ENCODE data around the gene ESYT2. TPM values are rescaled to one million over a fixed set of nuclear protein-coding genes. Genes with fewer than 3 reads are reported as not detected.

The ESYT2 gene
- total RNA-seq, 5 donors from 2014 or later (not counting 1 experiment from before 2014, with no cell fraction given) = 99.0 to 122 (median 116) TPM

- CTCF ChIA-PET = no interaction called here
- no peaks in the 10 kb centered on the region for H3K9me3 Mint-ChIP-seq
Measured at GRCh38 chr7:158720112-158720511, 109.2 kb downstream of the ESYT2 start.

GRCh38 chr7:158716802-158717201 lies 112.5 kb downstream of the ESYT2 start:
- DNase-seq (no peak), ATAC-seq (replicated peaks in 1 of 4) (no peak)
- no peaks in the 10 kb centered on the region for H3K9me3 ChIP-seq
- no peaks in the 10 kb centered on the region for H3K36me3 ChIP-seq (ENCODE audit: control insufficient read depth in 2 of 2, extremely low read depth in 1 of 2, insufficient read depth in 1 of 2, low read length in 1 of 2)
- H3K4me1 ChIP-seq (ENCODE audit: control insufficient read depth in 1 of 2, extremely low read depth in 1 of 2, insufficient read depth in 2 of 2, low read length in 2 of 2) = peaks cover 0 to 14% of the 10 kb centered on the region in 2 experiments
- no peaks in the 10 kb centered on the region for H3K36me3 Mint-ChIP-seq
- peaks cover 0 to 2% (median 0%) of the 10 kb centered on the region in 3 donors for H3K9me3 Mint-ChIP-seq
- H3K4me1 Mint-ChIP-seq = peaks cover 0 to 5% (median 5%) of the 10 kb centered on the region in 3 donors
- 89% methylated on average over 1 of the region's 1 CpG for WGBS (ENCODE audit: insufficient coverage)
- H3K27ac ChIP-seq (ENCODE audit: low read length) = no peak overlapping the region
- no peak overlapping the region for H3K27ac Mint-ChIP-seq
- ChIA-PET POLR2A (interaction anchor here in 1 of 2 donors (0.7 kb wide), 1 partner anchor 11 kb away, joined by 3 read pairs; no protein-coding TSS in a partner anchor), CTCF (no interaction called here)
- peaks cover 6 to 7% of the 10 kb centered on the region in 2 donors for H3K27me3 Mint-ChIP-seq
- H3K4me3 ChIP-seq (ENCODE audit: control insufficient read depth in 1 of 2, extremely low read depth in 1 of 2, low read length in 1 of 2) = no peak overlapping the region
- H3K27me3 ChIP-seq (replicated peaks in 1 of 2; ENCODE audit: control insufficient read depth in 2 of 2, extremely low read depth in 1 of 2, insufficient read depth in 2 of 2, low read length in 1 of 2) = peaks cover 0 to 11% of the 10 kb centered on the region in 2 experiments
- no peak overlapping the region for H3K4me3 Mint-ChIP-seq

More at GRCh38 chr7:158720112-158720511, 109.2 kb downstream of the ESYT2 start:
- no peaks in the 10 kb centered on the region for H3K36me3 Mint-ChIP-seq
- DNase-seq = no peak
- no peaks in the 10 kb centered on the region for H3K9me3 ChIP-seq
- peaks cover 6 to 7% of the 10 kb centered on the region in 2 donors for H3K27me3 Mint-ChIP-seq
- H3K27ac ChIP-seq (ENCODE audit: low read length) = no peak overlapping the region
- H3K27ac Mint-ChIP-seq = no peak overlapping the region
- no CpG with 5 or more reads among the region's 9 CpGs for WGBS (ENCODE audit: insufficient coverage)
- H3K4me1 Mint-ChIP-seq = no peaks in the 10 kb centered on the region
- no peaks in the 10 kb centered on the region for H3K36me3 ChIP-seq (ENCODE audit: control insufficient read depth in 2 of 2, extremely low read depth in 1 of 2, insufficient read depth in 1 of 2, low read length in 1 of 2)
- H3K27me3 ChIP-seq (replicated peaks in 1 of 2; ENCODE audit: control insufficient read depth in 2 of 2, extremely low read depth in 1 of 2, insufficient read depth in 2 of 2, low read length in 1 of 2) = peaks cover 0 to 2% of the 10 kb centered on the region in 2 experiments
- H3K4me3 Mint-ChIP-seq = no peak overlapping the region
- no peak for ATAC-seq (replicated peaks in 1 of 4)
- H3K4me3 ChIP-seq (ENCODE audit: control insufficient read depth in 1 of 2, extremely low read depth in 1 of 2, low read length in 1 of 2) = no peak overlapping the region
- POLR2A ChIA-PET = no interaction called here
- H3K4me1 ChIP-seq (ENCODE audit: control insufficient read depth in 1 of 2, extremely low read depth in 1 of 2, insufficient read depth in 2 of 2, low read length in 2 of 2) = no peaks in the 10 kb centered on the region

- Histone ChIP-seq H3K9me3 (no peaks in the 10 kb centered on the region), H3K36me3 (ENCODE audit: control insufficient read depth in 2 of 2, extremely low read depth in 1 of 2, insufficient read depth in 1 of 2, low read length in 1 of 2) (no peaks in the 10 kb centered on the region), H3K27me3 (replicated peaks in 1 of 2; ENCODE audit: control insufficient read depth in 2 of 2, extremely low read depth in 1 of 2, insufficient read depth in 2 of 2, low read length in 1 of 2) (peaks cover 0 to 14% of the 10 kb centered on the region in 2 experiments), H3K4me1 (ENCODE audit: control insufficient read depth in 1 of 2, extremely low read depth in 1 of 2, insufficient read depth in 2 of 2, low read length in 2 of 2) (peaks cover 0 to 31% of the 10 kb centered on the region in 2 experiments), H3K27ac (ENCODE audit: low read length) (no peak overlapping the region), H3K4me3 (ENCODE audit: control insufficient read depth in 1 of 2, extremely low read depth in 1 of 2, low read length in 1 of 2) (no peak overlapping the region)
- POLR2A ChIA-PET = no interaction called here
- H3K4me1 Mint-ChIP-seq = peaks cover 7 to 18% (median 12%) of the 10 kb centered on the region in 3 donors
- H3K9me3 Mint-ChIP-seq = peaks cover 0 to 2% (median 0%) of the 10 kb centered on the region in 3 donors
- no peaks in the 10 kb centered on the region for H3K27me3 Mint-ChIP-seq
- ATAC-seq (replicated peaks in 1 of 4) (peak in 1 of 4 experiments; percentile 26), DNase-seq (peak in 4 of 35 experiments; percentile 12 to 45 (median 21))
- no peak overlapping the region for H3K27ac Mint-ChIP-seq
- H3K36me3 Mint-ChIP-seq = no peaks in the 10 kb centered on the region
- WGBS (ENCODE audit: insufficient coverage) = 51% methylated on average over 7 of the region's 7 CpGs
- CTCF ChIA-PET = no interaction called here
- no peak overlapping the region for H3K4me3 Mint-ChIP-seq
Measured at GRCh38 chr7:158710651-158711102, 118.6 kb downstream of the ESYT2 start.

- no peak overlapping the region for H3K27ac Mint-ChIP-seq
- POLR2A ChIA-PET = interaction anchor here in 1 of 2 donors (0.6 kb wide), 1 partner anchor 18 kb away, joined by 6 read pairs; no protein-coding TSS in a partner anchor
- peaks cover 8 to 43% of the 10 kb centered on the region in 2 experiments for H3K4me1 ChIP-seq (ENCODE audit: control insufficient read depth in 1 of 2, extremely low read depth in 1 of 2, insufficient read depth in 2 of 2, low read length in 2 of 2)
Measured at GRCh38 chr7:158707610-158708009, 121.7 kb downstream of the ESYT2 start.

GRCh38 chr7:158706710-158707590 lies 122.4 kb downstream of the ESYT2 start:
- H3K27ac ChIP-seq (ENCODE audit: low read length) = no peak overlapping the region
- H3K36me3 Mint-ChIP-seq = no peaks in the 10 kb centered on the region
- no peaks in the 10 kb centered on the region for H3K9me3 ChIP-seq
- peak in 1 of 35 experiments; percentile 13 for DNase-seq
- peaks cover 17 to 28% (median 17%) of the 10 kb centered on the region in 3 donors for H3K4me1 Mint-ChIP-seq
- H3K9me3 Mint-ChIP-seq = no peaks in the 10 kb centered on the region
- H3K4me3 Mint-ChIP-seq = peak overlapping the region; percentile 46 to 86 (median 84)
- H3K27ac Mint-ChIP-seq = peak overlapping the region in 1 of 2 donors; percentile 49
- WGBS (ENCODE audit: insufficient coverage) = 99% methylated on average over 26 of the region's 29 CpGs
- peaks cover 8 to 37% of the 10 kb centered on the region in 2 experiments for H3K4me1 ChIP-seq (ENCODE audit: control insufficient read depth in 1 of 2, extremely low read depth in 1 of 2, insufficient read depth in 2 of 2, low read length in 2 of 2)
- CTCF ChIA-PET = interaction anchor here in 1 of 2 donors (3.2 kb wide), 1 partner anchor 270 kb away, joined by 18 read pairs; no protein-coding TSS in a partner anchor
- no peak for ATAC-seq (replicated peaks in 1 of 4)
- peaks cover 0 to 5% of the 10 kb centered on the region in 2 experiments for H3K27me3 ChIP-seq (replicated peaks in 1 of 2; ENCODE audit: control insufficient read depth in 2 of 2, extremely low read depth in 1 of 2, insufficient read depth in 2 of 2, low read length in 1 of 2)
- H3K4me3 ChIP-seq (ENCODE audit: control insufficient read depth in 1 of 2, extremely low read depth in 1 of 2, low read length in 1 of 2) = no peak overlapping the region
- no peaks in the 10 kb centered on the region for H3K36me3 ChIP-seq (ENCODE audit: control insufficient read depth in 2 of 2, extremely low read depth in 1 of 2, insufficient read depth in 1 of 2, low read length in 1 of 2)
- H3K27me3 Mint-ChIP-seq = no peaks in the 10 kb centered on the region
- POLR2A ChIA-PET = interaction anchor here (0.6 to 0.7 kb wide), 2 partner anchors 9 to 19 kb away, joined by 3 to 6 read pairs; no protein-coding TSS in a partner anchor

More at GRCh38 chr7:158707610-158708009, 121.7 kb downstream of the ESYT2 start:
- no peak overlapping the region for H3K4me3 Mint-ChIP-seq
- H3K9me3 Mint-ChIP-seq = peaks cover 0 to 2% (median 0%) of the 10 kb centered on the region in 3 donors
- H3K36me3 Mint-ChIP-seq = no peaks in the 10 kb centered on the region
- peaks cover 17 to 32% (median 21%) of the 10 kb centered on the region in 3 donors for H3K4me1 Mint-ChIP-seq
- 85% methylated on average over 3 of the region's 4 CpGs for WGBS (ENCODE audit: insufficient coverage)
- no peaks in the 10 kb centered on the region for H3K9me3 ChIP-seq
- no peak overlapping the region for H3K4me3 ChIP-seq (ENCODE audit: control insufficient read depth in 1 of 2, extremely low read depth in 1 of 2, low read length in 1 of 2)
- CTCF ChIA-PET = no interaction called here
- no peak overlapping the region for H3K27ac ChIP-seq (ENCODE audit: low read length)
- peaks cover 0 to 7% of the 10 kb centered on the region in 2 experiments for H3K27me3 ChIP-seq (replicated peaks in 1 of 2; ENCODE audit: control insufficient read depth in 2 of 2, extremely low read depth in 1 of 2, insufficient read depth in 2 of 2, low read length in 1 of 2)
- H3K36me3 ChIP-seq (ENCODE audit: control insufficient read depth in 2 of 2, extremely low read depth in 1 of 2, insufficient read depth in 1 of 2, low read length in 1 of 2) = no peaks in the 10 kb centered on the region
- ATAC-seq (replicated peaks in 1 of 4) = no peak
- no peak for DNase-seq
- no peaks in the 10 kb centered on the region for H3K27me3 Mint-ChIP-seq

GRCh38 chr7:158706273-158706704 lies 123.0 kb downstream of the ESYT2 start:
- H3K4me1 ChIP-seq (ENCODE audit: control insufficient read depth in 1 of 2, extremely low read depth in 1 of 2, insufficient read depth in 2 of 2, low read length in 2 of 2) = peaks cover 8 to 32% of the 10 kb centered on the region in 2 experiments
- H3K27ac Mint-ChIP-seq = peak overlapping the region in 1 of 2 donors; percentile 49
- H3K4me1 Mint-ChIP-seq = peaks cover 16 to 28% (median 20%) of the 10 kb centered on the region in 3 donors
- no peaks in the 10 kb centered on the region for H3K9me3 Mint-ChIP-seq
- peaks cover 0 to 5% of the 10 kb centered on the region in 2 experiments for H3K27me3 ChIP-seq (replicated peaks in 1 of 2; ENCODE audit: control insufficient read depth in 2 of 2, extremely low read depth in 1 of 2, insufficient read depth in 2 of 2, low read length in 1 of 2)
- H3K36me3 Mint-ChIP-seq = no peaks in the 10 kb centered on the region
- ATAC-seq (replicated peaks in 1 of 4) = no peak
- CTCF ChIA-PET = interaction anchor here in 1 of 2 donors (0.8 to 3.2 kb wide), 2 partner anchors 81 to 270 kb away, joined by 4 to 18 read pairs; no protein-coding TSS in a partner anchor
- H3K27me3 Mint-ChIP-seq = no peaks in the 10 kb centered on the region
- WGBS (ENCODE audit: insufficient coverage) = 94% methylated on average over 3 of the region's 5 CpGs
- DNase-seq = no peak
- H3K4me3 Mint-ChIP-seq = peak overlapping the region; percentile 46 to 86 (median 84)
- no peak overlapping the region for H3K27ac ChIP-seq (ENCODE audit: low read length)
- no peak overlapping the region for H3K4me3 ChIP-seq (ENCODE audit: control insufficient read depth in 1 of 2, extremely low read depth in 1 of 2, low read length in 1 of 2)
- H3K9me3 ChIP-seq = no peaks in the 10 kb centered on the region
- no peaks in the 10 kb centered on the region for H3K36me3 ChIP-seq (ENCODE audit: control insufficient read depth in 2 of 2, extremely low read depth in 1 of 2, insufficient read depth in 1 of 2, low read length in 1 of 2)
- POLR2A ChIA-PET = interaction anchor here in 1 of 2 donors (0.7 kb wide), 1 partner anchor 10 kb away, joined by 3 read pairs; no protein-coding TSS in a partner anchor

All from T-cell (primary cell).